GM18498 (cell line): ENCODE data around the gene GPR176.

ENCODE experiments used
- ATAC-seq: cut with Tn5 transposase; IDR thresholded peaks from one replicate; pipeline ENCODE4 v1.9.1; 2021; ENCODE audit warnings: mild to moderate bottlenecking, moderate library complexity; ENCODE audit not compliant: unreplicated experiment

GPR176 gene

DNA sequence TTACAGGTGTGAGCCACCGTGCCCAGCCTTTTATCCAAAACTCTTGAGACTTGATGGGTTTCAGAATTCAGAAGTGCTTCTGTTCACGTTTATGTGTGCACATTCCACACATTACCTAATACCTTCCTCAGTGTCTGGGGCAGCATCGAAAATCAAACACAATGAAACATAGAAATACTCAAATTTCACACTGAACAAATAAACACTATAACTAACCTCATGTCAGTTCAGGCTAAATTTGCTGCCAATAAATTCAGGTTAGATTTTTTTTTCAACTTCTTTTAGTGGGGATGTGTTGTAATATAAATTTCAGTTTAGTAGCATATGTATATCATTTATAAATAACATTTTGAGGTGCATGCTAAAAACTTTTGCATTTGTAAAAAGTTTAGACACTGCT lies 16.6 kb upstream of the GPR176 start:
- ATAC-seq, result no peak

DNA sequence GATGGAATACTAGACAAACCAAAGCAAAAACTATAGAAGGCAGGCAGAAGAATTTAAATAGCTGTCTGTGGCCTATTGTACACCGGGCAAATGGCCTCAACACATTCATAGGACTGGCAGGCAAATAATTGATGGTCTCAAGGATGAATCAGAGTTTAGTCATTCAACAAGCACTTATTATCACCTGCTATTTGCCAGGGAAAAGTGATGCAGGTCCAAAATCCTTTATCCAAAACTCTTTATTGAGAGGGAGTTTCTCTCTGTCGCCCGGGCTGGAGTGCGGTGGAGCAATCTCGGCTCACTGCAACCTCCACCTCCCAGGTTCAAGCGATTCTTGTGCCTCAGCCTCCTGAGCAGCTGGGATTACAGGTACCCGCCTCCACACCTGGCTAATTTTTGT lies 16.1 kb upstream of the GPR176 start:
- ATAC-seq, result no peak

DNA sequence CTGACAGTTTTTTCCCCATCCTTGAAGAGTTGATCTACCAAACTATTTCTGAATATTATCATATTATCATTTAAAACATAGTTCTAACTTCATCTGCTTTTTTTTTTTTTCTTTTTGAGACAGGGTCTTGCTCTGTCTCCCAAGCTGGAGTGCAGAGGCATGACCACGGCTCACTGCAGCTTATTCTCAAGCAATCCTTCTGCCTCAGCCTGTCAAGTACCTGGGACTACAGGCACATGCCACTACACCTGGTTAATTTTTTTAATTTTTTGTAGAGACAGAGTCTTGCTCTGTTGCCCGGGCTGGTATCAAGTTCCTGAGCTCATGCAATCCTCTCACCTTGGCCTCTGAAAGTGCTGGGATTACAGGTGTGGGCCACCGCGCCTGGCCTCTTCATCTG lies 15.2 kb upstream of the GPR176 start:
- ATAC-seq, result no peak

DNA sequence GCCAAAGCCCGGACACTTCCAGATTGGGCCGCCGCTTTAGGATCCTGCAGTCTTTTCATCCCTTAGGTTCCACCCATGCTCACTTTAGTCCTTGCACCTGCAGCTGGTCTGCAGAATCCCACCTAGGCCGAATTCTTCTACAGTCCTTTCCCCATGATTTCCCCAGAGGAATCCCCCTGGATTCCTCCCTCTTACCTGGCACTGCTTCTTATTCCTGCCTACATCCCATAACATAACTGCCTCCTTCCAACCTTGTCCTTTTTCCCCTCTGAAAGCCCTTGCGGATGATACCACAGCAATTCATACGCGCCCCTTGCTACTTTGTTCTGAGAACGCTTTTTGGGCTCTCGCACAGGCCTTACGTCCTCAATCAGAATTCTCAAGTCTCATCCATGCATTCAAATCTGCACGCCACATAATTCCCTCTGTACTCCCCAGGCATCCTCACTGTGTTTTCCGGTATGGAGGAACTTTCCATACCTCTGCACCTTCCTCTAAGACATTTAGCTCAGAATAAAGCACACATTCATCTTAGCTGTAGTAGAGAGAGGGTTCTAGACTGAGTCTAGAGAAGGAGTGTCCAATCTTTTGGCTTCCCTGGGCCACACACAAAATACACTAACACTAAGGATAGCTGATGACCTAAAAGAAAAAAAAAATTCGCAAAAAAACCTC lies 14.5 kb upstream of the GPR176 start:
- no peak for ATAC-seq

DNA sequence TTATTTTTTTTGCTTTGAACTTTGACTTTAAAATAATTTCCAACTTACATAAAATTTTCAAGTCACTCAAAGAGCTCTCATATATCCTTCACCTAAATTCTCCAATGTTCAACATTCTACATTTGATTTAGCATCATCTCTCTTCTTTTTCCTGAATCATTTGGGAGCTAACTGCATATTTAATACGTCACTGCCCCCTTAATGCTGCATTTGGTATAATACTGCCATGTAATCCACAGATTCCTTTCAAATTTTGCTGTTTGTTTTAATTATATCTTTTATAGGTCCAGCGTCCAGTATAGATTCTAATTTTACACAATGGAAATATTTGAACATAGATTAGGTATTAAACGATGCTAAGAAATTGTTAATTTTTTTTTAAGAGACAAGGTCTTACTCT lies 11.5 kb upstream of the GPR176 start:
- no peak for ATAC-seq

DNA sequence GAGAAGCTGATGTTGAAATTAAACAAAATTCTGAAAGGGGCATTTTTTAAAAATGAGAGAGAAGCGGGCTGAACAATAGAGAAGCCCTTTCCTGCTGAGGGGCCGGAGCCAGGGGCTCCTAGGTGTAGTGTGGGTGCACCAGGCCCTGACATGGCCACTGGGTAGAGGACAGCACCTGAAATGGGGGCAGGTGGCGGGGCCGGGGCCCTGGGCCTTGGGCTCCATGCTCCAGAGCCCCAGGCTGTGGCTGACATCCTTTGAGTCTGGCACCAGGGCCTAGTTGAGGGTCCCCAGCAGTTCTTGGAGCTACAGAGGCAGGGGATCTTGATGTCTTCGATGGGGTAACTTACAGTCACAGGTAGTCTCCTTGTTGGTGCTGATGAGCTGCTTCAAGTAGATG lies 6.5 kb upstream of the GPR176 start:
- no peak for ATAC-seq

DNA sequence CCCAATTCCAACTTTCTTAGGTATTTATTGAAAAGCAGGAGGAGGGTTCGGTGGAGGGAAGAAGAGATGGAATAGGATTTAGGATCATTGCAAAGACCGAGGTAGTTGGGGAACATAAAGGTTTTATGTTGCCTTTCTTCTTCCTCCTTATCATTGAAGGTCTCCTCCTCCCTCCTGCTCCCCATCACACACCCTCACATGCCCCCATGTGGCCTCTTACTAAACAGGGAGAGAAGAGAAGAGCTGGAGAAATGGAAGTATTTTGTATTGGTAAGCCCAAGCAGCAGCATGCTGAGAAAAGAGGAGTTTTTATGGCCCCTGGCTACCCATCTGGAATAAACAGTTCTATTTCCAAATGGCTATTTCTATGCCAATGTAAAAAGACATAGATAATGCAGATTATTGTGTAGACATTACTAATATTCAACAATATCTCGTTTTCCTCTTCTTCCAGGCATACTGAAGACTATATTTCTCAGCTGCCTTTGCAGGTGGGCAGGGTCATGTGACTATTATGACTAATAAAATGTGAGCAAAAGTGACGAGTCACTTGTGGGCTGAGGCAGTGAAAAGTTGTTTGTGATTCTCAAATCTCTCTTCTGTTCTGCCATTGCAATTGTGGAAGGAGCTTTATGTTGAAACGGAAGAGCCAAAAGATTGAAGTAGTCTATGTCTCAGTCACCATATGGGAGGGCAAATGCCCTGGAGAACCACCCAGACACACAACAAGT lies 5.2 kb upstream of the GPR176 start:
- no peak for ATAC-seq

DNA sequence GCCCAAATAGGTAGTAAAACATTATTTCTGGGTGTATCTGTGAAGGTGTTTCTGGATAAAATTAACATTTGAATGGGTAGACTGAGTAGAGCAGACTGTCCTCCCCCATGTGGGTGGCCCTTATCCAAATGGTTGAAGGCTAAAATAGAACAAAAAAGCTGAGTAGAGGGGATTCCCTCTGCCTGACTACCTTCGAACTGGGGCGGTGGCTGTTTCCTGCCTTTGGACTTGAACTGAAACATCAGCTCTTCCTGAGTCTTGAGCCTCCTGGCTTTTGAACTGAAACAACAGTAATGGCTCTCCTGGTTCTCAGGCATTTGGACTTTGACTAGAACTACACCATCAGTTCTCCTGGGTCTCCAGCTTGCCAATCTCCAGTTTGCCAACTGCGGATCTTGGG lies 4.4 kb upstream of the GPR176 start:
- no peak for ATAC-seq

DNA sequence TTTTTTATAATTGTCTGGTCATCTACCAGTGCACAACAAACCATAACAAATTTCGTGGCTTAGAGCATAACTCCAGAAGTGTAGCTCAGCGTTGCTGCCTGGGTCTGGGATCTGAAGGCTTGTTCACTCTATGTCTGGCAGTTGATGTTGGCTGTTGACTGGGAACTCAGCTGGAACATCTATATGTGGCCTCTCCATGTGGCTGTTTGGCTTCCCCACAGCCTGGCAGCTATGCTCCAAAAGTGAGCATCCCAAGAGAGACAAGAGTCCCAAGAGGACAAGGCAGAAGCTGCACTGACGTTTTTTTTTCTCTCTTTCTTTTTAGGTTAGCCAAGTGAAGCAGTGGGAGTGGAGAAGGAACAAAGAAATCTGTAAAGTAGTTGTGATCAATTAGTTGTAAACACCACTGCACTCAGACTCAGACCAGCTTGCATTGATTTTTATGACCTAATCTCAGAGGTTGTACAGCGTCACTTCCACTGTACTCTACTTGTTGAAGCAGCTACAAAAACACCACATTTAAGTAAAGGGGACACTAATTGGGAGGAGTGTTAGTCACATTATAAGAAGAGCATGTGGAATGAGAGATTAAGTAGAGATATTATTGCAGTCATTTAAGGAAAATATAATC lies 2.5 kb upstream of the GPR176 start:
- no peak for ATAC-seq

DNA sequence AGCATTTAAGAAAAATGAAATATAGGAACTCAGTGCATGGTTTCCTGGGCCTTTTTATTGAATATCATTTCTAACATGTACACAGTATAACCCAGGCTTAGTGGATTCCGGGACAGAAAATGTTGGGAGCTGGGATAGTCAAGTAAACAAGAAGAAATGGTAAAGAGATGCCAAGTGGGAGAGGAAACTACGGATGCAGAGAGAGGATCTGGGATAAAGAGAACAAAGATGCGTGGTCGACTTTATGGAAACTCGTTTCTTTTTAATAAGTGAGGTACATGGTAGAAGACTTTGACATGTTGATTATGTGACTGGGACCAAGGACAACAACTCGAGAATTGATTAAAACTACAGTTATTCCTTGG lies 1.2 kb upstream of the GPR176 start:
- ATAC-seq, result no peak

DNA sequence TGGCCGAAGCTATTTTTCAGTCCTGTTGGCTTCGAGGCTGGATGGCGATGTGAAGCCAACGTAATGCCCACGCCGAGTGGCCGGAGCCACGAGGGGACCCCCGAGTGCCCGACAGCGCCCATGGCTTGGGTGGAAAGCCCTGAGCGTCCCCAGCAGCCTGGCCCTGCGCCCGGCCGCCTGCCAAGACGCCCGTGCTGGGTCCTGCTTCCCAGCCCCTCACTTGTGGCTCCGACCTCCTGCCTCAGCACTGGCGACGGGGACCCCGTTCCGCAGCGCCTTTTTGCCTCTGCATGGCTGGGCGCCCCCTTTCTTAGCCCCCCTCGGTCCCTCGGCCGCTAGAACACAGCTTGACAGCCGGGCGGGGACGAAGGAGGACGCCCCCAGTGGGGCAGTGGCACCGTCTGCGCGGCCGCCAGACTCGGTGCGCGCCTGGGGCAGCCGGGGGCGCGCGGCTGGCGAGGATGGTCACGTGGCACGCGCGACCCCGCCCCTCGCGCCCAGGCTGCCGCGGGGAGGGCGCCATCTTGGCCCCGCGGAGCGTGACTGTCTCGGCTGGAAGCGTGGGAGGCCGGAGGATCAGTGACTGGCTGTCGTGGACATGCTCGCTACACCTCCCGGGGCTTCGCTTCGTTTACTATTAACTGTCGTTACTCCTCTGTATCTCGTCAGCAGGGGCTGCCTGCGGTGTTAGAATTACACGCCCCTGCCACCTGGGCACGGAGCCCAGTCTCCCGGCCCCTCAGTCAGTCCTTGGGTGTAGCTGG lies 626 bp upstream of the GPR176 start:
- peak; percentile 91 for ATAC-seq

DNA sequence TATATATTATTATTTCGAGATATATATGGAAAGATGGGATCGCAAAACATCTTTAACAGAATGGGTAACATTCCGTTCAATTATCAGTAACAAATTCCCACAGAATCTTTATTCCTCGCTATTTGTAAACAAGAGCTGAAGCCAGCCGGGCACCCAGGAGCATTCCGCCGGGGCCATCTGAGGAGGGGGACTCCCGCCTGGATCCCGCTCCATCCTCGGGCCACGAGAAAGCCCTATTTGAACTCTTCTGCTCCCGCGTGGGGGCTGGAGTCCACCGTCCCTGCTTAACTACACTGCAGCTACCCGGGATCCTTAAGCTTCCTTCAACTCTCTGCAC lies 687 bp downstream of the GPR176 start:
- no peak for ATAC-seq

DNA sequence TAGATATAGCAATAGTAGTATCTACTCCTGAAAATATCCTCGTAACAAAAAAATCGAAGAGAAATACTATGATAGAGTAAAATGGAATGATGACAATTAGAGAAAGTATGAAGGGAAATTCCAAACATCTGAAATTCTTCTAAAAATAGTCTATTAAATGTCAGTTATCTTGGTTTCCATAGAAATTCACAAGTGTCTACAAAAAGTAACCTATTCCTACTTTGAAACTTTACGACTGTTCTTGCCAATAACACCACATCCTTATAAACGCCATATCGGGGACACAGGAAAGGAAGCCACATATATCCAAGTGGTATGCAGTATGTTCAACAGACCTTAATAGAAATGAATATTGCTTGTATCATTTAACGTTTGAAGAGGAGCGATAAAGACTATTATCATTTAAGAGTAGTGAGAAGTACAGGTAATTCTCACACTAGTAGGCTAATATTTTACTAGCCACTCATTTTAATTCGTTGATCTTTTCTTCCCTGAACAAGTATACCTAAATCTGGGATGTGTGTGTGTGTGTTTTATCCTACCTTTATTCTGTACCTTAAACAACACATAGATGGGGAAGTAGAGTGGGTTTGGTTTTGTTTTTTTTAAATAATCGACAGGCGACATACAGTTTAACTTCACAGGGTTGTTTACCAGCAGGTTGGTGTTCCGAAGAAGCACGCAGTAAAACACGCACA lies 1.2 kb downstream of the GPR176 start:
- no peak for ATAC-seq

DNA sequence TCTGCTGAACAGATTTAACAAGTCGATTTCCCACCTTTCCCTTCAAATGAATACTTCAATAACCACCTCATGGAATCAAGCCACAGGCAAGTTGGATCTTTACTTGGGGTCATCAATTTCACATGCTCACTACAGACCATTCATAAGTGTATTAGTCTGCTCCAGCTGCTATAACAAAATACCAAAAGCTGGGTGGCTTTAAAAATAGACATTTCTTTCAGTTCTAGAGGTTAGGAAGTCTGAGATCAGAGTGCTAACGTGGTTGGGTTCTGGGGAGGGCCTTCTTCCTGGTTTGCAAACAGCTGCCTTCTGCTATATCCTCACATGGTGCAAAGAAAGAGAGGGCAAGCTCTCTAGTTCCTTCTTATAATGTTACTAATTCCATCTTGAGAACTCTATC lies 5.1 kb downstream of the GPR176 start:
- no peak for ATAC-seq

DNA sequence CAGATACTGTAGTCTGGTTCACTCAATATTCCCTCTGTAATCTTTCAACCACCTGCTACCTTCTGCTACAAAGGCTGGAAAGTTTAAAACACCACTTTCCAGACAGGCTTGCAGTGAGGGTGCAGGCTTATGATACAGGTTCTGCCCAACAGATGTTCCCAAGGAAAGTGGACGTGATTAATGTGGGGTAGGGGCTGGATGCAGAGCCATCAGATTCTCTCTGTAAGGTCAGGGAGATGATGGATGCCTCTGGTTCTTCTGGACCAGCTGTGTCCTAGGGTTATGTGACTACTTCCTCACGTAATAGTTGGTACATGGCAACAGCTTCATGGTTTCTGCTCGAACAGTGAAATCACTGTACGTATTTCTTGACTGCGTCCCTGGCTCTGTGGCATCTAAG lies 11.1 kb downstream of the GPR176 start:
- ATAC-seq, result no peak

DNA sequence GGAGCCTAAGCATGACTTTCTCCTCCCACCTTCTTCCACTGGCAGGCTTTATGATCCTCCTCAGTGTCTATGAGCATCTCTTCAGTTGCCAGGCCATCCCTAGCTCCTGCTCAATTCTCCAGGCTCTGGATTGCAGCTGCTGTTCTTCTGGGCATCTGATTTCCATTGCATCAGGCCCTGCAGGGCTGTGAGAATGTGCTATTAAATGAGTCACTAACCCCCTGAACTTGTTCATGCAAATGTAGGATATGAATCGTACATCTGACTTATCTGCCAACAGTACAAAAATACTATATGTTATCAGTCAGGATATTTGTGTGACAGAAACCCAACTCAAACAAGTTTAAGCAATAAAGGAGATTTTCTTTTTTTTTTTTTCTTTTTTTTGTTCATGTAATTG lies 11.9 kb downstream of the GPR176 start:
- ATAC-seq, result no peak

DNA sequence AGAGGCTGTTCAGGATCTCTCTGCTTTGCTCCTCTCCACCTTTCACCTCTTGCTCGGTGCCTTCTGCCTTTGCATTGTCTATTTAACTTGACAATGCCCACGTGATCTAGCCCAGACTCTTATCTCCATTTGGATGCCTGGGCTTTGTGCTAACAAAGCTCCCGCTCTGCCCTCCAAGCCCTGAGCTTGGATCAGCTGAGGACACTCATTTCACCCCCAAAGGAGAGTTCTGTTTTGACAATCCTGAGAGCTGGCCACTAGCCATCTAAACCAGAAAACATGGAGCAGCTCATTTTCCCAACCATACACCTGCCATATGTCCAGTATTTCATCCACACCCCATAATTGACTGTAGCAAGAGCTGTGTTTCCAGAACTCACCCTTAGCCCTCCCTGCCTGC lies 12.8 kb downstream of the GPR176 start:
- ATAC-seq, result no peak

DNA sequence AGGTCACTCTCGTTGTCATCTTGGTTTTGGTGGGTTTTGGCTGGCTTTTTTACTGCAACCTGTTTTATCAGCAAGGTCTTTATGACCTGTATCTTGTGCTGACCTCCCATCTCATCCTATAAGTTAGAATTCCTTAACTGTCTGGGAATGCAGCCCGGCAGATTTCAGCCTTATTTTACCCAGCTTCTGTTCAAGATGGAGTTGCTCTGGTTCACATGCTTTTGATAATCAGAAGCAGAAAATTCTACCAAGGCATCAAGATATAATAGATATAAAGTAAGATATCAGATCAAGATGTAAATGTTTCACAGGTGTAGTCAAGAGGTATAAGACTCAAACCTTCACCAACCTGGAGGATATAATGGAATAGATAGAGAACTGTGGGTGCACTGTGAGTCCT lies 16.0 kb downstream of the GPR176 start:
- ATAC-seq, result no peak

DNA sequence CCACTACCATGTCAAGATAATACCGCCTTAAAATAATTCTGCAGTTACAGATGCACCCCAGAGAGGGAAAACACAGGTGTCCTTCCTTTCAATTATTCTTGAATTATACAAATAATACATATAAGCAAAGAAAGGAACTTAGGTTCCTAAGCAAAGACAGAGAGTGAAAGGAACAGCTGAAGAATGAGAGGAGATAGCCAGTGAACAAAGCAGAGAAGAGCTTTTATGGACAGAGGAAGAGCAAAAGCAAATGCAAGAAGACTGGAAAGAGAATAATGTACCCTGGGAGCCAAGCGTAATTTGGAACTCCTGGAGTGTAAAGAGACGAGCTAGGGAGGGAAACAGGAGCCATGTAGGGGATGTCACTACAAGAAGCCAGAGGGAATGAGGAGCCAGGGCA lies 21.7 kb downstream of the GPR176 start:
- ATAC-seq, result no peak

DNA sequence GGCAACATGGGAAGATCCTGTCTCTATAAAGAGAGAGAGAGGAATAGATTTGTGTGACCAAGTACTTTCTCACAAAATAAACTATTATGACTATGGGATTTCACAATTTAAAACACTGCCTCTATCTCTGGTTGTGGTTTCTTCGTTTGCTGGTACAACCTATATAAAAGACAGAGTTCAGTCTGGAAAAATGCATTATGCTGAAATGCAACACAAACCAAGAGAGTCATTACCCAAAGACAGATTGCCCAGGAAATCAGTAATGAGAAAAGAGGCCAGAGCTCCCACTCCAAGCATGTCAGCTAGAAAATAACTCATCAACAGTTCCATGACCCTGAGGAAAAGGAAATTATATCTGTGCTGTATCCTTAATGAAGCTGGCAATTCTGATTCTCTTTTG lies 23.2 kb downstream of the GPR176 start:
- no peak for ATAC-seq

DNA sequence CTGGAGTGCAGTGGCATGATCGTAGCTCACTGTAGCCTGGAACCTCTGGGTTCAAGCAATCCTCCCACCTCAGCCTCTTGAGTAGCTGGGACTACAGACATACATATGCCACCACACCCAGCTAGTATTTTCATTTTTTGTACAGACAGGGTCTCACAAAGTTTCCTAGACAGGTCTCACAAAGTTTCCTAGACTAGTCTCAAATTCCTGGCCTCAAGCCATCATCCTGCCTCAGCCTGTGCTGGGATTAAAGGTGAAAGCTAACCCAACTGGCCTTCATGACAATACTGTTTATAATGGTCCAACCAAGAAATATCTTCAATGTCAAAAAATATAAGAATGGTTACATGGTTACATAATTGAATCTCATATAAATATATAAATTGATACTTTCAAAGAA lies 24.0 kb downstream of the GPR176 start:
- no peak for ATAC-seq
